Measurements from ENCODE around the gene SYNRG.

GRCh38 chr17:37494401-37494831 lies 114.8 kb downstream of the SYNRG start:
- TF ChIP-seq POLR2A (IDR thresholded peaks at IDR 0.05; ENCODE audit: low read depth, low read length) = no peak
- no peak for TF ChIP-seq POLR2AphosphoS5 (IDR thresholded peaks at IDR 0.05; ENCODE audit: low read depth, low read length)
